Stimulated activated CD8-positive, alpha-beta memory T cell treated with anti-CD3 and anti-CD28 coated beads, Interleukin-2, amount 100 ng/mL, for 1 hour (primary cell): ENCODE data around the gene TMEFF2.

Source experiments
- DNase-seq, 2 donors: peaks; one replicate each; pipeline ENCODE4 v3.0.0-alpha.2; 2020; ENCODE audit warnings: low read depth in 2 of 2

The TMEFF2 gene

DNA sequence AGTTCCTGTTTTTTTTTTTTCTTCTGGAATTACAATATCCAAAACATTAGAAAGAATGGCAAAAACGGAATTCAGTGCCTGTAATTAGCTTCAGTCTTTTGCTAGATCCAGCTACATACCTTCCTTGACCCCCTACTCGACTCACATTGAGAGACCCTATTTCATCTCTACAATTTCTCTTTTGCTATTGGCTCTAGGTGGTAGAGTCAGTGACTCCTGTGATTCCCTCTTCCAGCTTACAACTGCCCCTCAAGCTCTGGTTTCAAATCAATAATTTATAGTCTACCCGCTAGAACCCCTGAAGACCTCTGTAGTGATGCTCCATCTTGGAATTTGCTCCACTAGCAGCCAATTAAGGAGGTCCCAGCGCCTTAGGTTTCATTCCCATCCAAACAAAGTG, 125.8 kb downstream of the TMEFF2 start:
- DNase-seq: no peak

DNA sequence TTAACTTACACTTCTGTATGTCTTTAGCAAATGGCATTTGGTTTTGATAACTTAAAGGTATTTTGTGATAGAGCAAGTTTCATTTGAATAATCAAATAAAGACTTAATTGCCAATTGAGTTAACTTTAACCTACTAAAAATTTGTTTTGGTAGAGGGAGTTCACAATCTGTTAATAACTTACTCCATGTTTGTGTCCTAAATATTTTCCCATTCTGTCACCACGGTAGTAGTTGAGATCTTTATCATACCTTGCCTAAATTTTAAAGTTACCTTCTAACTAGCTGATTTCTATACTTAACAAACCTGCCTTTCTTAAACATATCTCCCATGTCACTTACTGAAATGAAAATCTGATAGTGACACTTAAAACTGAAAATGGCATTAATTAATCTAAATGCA, 127.1 kb downstream of the TMEFF2 start:
- DNase-seq: no peak

DNA sequence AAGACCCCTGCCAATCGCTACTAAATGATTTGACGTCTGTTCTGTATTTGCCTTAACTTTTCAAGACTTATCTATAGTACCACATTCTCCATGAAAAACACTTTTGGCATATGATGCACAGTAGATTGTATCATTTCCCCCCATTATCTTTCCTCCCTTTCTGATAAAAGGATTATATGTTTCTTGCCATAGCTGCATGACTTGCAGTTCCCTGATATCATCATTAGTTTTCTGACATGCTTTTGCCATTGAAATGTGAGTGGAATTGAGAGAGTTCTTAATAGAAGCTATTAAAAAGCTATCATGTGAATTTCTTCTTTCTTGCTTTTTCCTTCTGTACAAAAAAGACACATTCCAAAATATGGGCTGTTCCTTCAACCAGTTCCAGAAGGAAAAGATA, 130.3 kb downstream of the TMEFF2 start:
- no peak for DNase-seq

DNA sequence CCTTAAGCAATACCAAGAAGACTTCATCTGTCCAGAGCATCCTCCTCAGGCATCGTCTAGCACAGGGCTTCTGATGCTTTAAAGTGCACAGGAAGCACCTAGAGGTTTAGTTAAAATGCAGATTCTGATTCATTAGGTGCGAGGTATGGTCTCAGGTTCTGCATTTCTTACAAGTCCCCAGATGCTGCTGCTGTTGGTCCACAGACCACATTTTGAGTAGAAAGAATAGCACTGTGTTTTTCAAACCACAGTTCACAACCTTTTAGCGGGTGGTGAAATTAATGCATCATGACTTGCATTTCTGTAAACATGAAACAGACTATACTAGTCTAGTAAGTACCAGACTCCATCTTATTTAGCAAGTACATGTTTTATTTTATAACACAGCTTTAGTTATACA, 134.6 kb downstream of the TMEFF2 start:
- DNase-seq: no peak

DNA sequence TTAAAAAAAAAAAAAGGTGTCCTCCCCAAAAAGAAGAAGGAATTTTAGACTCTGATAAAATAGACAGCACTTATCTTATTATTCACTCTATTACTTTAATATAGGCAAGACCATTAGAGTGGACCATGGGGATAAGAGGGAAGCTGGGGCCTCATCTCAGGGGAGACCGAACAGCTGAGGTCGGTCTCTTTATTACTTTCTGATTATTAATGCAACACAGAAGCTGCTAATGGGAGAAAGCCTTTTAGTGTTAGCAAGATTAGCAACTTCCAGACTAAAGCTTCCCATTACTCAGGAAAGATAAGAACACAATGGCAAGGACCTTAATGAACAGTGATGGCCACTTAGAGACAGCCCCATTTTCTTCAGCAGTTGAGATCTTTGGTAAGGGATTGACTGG, 135.5 kb downstream of the TMEFF2 start:
- DNase-seq: no peak

DNA sequence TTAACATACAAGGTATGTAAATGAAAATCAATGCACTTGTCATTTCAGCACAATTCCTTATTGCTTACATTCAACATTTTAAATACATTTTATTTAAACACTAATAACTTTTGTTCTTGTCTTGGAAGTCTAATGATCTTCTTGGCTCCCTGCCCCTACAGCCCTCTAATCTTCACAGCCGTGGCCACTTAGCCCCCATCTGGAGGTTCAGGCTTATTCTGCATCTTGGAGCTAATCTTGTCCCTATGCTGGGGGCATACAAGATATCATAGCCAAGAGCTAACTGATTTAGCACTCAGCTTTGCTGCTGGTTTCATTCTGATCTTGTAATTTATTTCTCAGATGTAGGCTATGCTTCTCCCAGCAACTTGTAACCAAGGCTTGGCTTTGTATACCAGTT, 140.8 kb downstream of the TMEFF2 start:
- DNase-seq: no peak

DNA sequence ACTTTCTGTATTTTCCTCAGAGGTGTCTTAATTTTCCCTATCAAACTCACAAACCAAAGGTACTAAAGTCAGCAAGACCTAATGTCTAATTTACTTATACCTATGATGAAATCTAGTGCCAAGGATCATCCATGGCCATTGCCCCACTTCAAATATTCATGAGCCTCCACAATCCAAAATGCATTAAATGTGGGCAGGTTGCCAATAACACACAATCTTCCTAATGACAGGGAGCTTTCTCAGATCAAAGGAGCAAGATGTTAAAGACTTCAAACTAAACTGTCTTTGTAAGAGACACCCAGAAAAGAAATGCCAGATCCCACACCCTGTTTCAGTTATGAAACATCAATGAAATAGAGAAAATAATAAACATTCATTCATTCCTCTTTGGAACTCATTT, 143.2 kb downstream of the TMEFF2 start:
- DNase-seq: no peak

DNA sequence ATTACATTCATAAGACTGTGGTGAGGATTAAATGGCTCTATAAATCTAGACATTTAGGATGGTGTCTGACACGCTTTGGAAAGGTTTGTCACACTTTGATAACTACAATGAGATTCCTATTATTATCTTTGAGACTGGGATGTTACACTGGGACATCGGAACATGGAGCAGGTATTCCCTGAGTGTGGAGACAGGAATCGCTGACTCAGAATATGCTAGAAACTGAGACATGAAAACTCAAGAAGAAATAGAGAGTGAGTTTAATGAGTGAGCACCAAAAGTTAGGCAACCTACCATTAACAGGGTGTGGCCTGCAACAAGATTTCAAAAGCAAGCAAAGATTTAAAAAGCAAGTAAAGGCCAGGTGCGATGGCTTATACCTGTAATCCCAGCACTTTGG, 145.4 kb downstream of the TMEFF2 start:
- DNase-seq: no peak

DNA sequence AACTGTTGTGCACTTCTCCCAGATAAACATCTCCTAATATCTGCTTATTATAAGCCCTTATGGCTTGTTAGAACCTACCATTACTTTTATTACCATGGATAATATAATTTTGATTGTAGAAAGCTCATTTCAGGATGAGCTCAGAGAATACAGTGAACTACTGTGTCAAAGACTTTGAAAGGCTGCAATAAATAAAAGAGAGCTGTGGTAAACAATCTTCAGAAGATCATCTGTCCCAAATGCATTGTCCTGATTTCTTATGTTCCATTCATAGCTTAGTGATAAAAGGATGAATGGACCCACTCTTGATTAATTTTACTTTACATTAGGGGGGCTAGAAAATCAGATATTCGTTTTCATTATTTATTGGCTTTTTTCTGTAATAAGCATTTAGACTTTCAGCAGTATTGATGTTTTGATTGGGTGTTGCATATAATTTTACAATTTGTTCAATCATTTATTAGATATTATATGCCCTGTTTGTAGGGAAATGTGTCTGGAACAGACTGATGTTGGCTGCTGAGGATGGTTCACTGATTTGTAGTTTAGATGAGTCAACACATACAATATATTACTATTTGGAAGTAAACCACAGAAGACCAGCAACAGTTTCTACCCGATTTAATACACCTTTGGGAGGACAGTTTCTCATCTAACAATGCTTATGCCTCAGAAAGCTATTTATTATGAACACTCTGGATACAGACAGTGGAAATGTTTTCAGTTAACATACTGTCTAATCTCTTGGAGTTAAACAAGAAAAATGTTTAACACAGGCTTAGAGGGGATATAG, 147.2 kb downstream of the TMEFF2 start:
- no peak for DNase-seq

DNA sequence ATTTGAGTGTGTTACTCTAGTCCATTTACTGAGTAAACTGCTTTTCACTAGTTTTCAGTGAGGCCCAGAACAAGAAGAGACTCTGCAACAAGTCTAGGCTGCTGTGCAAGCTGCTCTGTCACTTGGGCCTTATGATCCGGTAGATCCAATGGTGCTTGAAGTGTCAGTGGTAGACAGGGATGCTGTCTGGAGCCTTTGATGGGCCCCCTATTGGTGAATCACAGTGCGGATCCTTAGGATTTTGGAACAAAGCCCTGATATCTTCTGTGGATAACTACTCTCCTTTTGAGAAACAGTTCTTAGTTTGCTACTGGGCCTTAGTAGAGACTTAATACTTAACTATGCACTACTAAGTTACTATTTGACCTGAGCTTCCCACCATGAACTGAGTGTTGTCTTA, 150.2 kb downstream of the TMEFF2 start:
- DNase-seq: no peak

DNA sequence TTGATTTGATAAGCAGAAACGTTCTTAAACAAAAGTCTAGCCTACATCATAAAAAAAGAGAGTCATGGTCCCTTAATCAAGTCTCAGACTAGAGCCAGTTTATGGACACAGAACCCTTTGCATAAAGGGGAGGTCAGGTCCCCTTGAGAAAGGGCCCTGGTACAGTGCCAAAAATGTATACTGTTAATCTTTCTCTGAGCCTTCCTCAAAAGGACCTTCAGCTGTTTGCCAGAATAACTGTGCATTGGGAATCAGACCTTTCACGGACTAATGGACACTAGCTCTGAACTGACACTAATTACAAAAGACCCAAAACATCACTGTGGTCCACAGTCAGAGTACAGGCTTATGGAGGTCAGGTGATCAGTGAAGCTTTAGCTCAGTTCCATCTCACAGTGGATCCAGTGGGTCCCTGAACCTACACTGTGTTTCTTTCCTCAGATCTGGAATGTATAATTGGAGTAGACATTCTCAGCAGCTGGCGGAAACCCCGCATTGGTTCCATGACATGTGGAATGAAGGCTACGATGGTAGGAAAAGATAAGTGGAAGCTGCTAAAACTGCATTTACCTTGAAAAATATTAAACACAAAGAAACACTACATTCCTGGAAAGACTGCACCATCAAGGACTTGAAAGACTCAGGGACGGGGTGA, 151.4 kb downstream of the TMEFF2 start:
- no peak for DNase-seq

DNA sequence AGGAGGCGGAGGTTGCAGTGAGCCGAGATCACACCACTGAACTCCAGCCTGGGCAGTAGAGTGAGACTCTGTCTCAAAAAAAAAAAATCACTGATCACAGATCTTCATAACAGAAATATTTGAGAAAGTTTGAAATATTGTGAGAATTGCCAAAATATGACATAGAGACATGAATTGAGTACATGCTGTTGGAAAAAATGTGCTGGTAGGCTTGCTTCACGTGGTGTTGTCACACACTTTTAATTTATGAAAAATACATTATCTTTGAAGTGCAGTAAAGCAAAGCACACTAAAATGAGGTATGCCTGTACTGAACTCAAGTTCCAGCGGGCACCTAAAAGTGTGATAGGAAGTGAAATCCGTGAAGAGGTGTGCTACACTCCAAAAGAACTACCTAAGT, 152.6 kb downstream of the TMEFF2 start:
- DNase-seq: no peak

DNA sequence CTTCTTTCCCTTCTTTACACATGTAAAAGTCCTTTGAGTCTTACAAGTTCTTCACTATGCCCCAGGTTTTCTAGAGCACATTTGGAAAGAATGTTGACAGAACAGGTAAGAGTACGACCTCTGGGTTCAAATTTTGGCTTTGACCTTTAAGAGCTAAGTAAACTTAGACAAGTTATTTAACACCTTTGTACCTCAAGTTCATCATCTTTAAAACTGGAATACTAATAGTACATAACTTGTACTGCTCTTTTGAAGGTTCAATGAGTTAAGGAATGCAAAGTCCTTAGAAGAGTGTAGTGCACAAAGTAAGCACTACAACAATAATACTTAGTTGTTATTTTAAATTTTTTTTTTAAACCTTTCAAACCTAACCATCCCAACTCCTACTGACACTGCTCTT, 156.6 kb downstream of the TMEFF2 start:
- DNase-seq: no peak

DNA sequence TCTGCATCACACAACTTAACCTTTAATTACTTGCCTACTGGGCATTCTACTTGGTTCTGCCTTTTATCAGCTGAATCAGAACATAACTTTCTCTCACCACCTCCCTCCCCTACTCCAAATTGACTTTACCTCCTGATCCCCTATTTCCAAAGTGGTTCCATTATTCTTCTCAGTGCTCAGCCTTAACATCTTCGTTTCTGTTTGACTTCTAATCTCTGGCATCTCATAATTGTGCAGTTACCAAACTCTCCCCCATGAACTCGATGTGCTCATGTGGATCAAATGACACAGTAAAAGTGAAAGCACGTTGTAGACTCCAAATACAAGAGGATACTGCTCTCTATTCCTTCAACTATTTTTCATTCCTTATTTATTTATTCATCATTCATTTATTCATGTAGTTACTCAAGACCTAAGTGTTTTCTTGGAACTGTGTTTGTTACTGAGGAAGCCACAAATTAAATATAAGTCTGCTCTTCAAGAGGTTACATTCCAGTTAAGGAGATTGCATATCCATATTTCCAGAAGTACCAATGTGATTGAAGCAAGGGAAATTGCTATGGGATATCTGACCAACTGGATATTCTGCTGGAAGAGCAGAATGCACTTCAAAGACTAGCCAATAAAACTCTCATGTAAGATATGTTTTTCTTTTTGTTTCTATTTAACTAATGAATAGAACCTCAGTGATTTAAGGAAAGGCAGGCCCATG, 158.8 kb downstream of the TMEFF2 start:
- DNase-seq: no peak

DNA sequence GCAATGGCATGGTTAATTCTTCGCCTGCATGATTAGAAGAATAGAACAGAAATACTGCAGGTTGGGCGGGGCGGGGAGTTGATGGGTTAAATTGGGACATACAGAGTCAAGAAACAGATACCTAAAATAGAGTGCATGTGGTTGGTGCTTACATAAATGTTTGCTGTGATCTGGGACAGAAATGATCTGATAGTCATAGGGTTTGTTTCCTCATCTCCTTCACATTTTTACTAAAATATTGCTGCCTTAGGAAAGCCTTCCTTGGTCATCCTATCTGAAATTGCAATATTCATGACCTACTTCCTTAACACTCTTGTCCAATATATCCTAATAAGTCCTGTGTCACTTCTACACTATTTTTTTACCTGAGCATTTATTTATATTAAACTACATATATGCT, 163.9 kb downstream of the TMEFF2 start:
- no peak for DNase-seq

DNA sequence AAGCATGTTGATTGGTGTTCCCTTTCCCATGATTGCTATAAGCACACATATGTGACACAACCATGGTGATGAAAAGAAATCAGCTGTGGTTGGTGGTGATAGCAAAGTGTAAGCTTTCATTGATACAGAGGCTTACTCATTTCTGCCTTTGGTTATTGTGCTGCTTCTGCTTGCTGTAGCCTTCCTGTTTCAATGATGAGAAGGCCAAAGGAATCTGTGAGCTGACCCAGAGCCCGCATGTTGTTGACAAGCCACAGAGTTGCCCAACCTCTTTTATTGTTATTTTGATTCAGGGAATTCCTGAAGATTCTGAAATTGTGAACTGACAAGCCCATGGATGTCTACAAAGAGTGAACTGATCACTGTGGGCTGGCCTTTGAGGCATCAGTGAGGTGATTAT, 164.4 kb downstream of the TMEFF2 start:
- DNase-seq: no peak

DNA sequence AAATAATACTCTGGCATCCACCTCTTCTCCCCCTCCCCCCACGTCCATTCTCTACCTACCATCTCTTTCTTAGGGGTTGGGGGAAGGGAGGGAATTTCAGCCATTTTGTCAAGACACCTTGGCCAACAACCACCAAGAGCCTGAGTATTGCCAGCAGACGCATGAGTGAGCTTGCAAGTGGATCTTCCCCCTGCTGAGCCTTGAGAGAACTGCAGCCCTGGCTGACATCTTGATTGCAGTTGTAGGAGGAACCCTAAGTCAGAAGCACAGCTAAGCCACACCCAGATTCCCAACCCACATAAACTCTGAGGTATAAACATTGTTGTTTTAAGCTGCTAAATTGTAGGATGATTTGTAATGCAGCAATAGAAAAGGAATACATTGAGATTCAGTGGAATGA, 165.6 kb downstream of the TMEFF2 start:
- no peak for DNase-seq

DNA sequence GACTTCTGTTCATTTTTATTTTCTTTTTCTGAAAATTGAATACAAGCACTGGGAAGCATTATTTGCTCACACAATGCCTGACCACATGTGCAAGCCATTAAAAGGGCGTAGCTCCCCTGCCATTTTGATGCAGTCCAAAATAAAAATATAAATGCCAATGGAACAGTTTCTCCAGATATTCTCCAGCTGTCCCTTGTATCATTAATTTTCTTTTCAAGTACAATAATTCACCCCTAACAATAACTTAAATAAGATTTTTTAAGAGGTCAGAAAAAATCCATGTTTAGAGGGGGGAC, 168.0 kb downstream of the TMEFF2 start:
- DNase-seq: no peak

DNA sequence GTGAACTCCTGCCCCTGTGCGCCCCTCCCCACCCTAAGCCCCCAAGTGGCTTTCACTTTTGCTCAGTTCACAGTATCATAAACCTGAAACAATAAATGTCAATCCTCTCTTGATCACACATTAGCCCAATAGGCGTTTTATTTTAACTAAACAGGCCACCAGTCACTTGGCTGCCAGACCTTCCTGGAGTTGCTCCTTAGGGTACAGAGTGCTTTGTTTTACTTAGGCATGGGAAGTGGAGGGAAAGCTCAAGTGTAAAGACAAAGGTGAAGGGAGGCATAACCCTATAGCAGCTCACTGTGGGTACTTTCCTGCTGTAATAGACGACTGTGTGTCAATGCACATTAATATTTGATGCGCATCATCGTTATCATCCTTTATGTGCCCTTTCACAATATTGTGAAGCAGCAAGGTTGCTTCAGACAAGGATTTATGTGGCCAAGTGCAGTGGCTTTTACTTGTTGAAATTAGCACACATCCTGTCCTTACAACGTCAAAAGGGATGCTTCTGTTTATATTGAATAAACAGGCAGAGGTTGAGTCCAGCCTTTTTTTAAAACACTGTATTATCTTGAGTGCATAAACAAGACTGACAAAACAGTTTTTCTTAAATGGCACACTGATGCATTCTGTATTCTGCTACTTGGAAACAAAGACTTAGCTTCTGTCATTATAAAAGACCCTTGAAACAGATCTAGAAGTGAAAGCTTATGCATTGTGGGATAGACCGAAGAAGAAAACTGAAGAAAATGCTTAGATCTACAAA, 168.5 kb downstream of the TMEFF2 start:
- DNase-seq: no peak

DNA sequence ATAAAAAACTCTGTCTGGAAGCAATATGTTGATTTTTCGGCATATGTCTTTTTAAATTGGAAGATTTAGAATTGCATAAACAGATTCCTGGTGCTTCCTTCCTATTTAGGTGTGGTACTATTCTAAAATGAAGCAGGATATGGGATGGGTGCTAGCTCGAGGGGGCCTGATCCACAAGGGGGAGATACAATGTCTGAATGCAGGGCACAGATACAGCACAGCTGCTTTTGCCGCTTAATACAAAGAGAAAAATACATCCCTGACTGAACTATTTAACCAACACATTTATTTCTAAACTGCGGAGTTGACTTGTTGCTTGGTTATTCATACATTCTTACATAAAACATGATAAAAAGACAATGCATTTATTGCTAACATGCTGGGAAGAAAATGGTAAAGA, 169.1 kb downstream of the TMEFF2 start:
- DNase-seq: no peak

DNA sequence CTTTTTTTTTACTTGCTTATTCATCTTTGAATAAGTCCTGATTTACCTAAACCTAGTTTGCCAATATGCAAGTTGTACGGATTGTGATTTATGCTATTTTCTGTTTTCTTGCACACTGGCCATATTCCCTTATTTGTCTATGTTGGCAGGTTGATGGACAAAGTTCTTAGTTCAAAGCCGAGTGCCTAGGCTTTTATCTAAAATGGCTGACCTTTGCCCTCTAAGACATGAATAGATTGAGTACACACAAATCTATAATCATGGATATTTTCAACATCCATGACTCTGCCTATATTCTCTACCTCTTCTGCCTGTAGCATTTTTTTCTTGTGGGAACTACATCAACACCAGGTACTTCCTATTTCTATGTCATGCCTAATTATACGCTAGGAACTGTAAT, 171.7 kb downstream of the TMEFF2 start:
- no peak for DNase-seq

DNA sequence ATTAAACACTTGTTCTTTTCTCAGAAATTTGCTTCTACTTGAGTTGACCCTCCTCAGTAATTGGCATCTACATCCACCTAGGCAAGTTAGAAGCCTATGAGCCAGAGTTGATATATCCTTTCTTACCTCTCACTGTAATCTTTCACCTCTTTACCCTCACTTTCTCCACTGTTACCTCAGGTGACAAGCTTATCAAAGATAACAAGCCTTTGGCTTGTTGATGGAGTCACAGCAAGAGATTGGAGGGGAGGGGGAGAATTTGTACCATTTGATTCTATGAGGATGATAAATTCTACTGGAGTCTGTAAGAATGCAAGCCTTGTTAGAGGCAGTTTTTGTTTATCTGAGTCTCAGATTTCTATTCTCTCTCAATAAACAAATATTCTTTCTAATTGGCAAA, 176.9 kb downstream of the TMEFF2 start:
- no peak for DNase-seq

DNA sequence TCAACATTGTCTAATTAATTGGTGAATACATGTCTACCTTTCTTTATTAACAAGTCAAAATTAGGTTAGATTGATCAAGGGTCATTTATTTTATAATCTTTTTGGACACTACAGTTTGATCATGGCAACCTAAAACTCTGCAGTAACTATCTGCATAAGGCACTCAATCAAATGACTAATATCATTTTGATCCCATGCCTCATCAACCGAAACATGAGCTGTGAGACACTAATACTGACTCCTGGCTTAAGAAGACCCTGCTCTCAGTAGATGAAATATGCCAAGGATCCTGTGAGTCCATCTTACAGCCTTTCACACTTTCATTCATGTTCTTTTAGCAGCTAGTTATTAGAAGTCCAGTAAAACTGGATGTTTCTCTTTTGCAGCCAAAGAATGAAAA, 178.5 kb downstream of the TMEFF2 start:
- DNase-seq: no peak
